Fibroblast of the conjunctiva (primary cell): Measurements from ENCODE around the gene YLPM1.
"Not testable (repeated sequence)": the region's sequence is repeated elsewhere in the genome, so short reads cannot be mapped to it uniquely, and the experiment has no call there.

Source experiments
- DNase-seq: peaks from one replicate; pipeline ENCODE4 v3.0.0-alpha.2; 2010; ENCODE audit warnings: low read depth

The YLPM1 gene, protein sequence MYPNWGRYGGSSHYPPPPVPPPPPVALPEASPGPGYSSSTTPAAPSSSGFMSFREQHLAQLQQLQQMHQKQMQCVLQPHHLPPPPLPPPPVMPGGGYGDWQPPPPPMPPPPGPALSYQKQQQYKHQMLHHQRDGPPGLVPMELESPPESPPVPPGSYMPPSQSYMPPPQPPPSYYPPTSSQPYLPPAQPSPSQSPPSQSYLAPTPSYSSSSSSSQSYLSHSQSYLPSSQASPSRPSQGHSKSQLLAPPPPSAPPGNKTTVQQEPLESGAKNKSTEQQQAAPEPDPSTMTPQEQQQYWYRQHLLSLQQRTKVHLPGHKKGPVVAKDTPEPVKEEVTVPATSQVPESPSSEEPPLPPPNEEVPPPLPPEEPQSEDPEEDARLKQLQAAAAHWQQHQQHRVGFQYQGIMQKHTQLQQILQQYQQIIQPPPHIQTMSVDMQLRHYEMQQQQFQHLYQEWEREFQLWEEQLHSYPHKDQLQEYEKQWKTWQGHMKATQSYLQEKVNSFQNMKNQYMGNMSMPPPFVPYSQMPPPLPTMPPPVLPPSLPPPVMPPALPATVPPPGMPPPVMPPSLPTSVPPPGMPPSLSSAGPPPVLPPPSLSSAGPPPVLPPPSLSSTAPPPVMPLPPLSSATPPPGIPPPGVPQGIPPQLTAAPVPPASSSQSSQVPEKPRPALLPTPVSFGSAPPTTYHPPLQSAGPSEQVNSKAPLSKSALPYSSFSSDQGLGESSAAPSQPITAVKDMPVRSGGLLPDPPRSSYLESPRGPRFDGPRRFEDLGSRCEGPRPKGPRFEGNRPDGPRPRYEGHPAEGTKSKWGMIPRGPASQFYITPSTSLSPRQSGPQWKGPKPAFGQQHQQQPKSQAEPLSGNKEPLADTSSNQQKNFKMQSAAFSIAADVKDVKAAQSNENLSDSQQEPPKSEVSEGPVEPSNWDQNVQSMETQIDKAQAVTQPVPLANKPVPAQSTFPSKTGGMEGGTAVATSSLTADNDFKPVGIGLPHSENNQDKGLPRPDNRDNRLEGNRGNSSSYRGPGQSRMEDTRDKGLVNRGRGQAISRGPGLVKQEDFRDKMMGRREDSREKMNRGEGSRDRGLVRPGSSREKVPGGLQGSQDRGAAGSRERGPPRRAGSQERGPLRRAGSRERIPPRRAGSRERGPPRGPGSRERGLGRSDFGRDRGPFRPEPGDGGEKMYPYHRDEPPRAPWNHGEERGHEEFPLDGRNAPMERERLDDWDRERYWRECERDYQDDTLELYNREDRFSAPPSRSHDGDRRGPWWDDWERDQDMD (N-terminal part only)

DNA sequence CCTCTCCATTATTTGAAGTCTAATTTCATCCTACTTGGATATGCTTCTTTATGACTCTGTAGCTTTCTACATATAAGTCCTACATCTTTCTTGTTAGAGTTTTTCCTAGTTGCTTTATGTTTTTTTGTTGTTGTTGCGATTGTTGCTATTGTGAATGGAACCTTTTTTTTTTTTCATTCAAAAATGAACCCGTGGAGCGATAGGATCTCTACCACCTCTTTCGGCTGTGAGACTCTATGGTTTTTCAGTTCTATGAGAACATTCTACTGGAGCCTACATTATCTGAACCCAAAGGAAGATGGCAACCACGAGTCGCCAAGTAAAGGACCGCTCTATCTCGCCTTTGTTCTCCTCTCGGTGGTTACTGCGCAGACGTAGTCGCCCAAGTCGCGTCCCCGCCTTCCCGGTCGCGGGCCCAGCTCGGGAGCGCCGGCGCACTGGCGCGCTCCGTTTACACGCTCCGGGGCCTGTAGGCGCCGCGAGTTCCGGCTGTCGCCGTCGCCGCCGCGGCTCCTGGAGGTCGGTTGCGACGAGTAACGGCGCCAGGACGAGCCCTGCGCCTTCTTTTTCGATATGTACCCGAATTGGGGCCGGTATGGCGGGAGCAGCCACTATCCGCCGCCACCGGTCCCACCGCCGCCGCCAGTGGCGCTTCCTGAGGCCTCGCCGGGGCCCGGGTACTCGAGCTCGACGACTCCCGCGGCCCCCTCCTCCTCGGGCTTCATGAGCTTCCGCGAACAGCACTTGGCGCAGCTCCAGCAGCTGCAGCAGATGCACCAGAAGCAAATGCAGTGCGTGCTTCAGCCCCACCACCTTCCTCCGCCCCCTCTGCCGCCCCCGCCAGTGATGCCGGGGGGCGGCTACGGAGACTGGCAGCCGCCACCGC is at the start of gene YLPM1:
TSS of gene YLPM1 (plus strand) at position 400 of the 886 bp plus-strand sequence. CDS start at position 574, 174 bp downstream.
- peak; percentile 97 for DNase-seq

DNA sequence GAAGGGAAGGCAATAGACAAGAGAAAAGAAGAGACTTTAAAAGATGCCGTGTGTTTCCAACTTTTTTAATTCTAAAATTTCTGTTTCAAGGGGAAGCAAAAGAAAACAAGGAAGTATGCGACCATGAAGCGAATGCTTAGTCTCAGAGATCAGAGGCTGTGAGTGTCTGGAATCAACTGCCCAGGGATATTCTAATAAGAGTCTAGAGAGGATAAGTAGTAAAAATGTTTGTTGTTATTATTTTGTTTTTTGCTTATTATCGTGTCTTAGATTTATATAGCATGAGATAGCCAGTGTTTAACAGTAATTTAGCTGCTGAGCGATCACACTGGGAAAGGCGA is 49.8 kb upstream of the YLPM1 start:
- no peak for DNase-seq

GRCh38 chr14:74720526-74720925 is 42.6 kb upstream of the YLPM1 start:
- no peak for DNase-seq

DNA sequence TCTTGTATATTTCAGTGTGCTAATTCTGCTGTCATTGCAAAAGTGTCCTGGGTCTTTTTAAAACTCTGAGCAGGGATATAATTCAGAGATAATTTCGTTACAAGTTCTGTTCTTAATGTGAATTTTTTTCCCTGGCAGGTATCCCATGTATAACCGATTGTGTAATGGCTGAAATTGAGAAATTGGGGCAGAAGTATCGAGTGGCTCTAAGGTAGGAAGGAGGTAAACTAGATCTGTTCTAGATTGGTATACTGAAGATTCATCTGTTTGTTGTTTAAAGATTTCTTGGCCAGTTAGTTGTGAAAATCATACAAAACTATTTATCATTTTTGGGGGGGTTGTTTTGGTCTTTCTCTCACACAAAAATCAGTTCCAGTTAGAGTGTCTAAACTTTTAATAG is 40.0 kb upstream of the YLPM1 start:
- DNase-seq = no peak

- DNase-seq = no peak
Observed at GRCh38 chr14:74732387-74732786, 30.7 kb upstream of the YLPM1 start.

DNA sequence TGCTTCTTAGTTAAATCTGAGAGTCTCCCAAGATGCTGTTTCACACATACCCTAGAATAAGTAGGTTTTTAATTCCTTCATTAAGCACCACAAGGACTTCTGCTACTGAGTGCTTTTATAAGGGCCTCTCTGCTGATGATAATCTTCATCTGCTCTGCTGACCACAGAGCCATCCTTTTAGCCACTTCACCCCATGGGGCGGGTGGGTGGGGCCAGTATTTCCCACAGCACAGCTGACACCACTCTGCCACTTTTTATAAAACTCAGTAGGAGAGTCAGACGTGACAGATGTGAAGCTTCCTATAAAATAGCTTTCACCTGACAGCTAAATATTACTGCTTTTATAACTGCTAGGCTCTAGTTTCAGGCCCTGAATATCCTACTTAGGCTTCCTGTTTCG is 29.9 kb upstream of the YLPM1 start:
- DNase-seq = no peak

GRCh38 chr14:74735125-74735524 is 28.0 kb upstream of the YLPM1 start:
- no peak for DNase-seq

GRCh38 chr14:74737753-74738325 is 25.3 kb upstream of the YLPM1 start:
- DNase-seq = no peak

DNA sequence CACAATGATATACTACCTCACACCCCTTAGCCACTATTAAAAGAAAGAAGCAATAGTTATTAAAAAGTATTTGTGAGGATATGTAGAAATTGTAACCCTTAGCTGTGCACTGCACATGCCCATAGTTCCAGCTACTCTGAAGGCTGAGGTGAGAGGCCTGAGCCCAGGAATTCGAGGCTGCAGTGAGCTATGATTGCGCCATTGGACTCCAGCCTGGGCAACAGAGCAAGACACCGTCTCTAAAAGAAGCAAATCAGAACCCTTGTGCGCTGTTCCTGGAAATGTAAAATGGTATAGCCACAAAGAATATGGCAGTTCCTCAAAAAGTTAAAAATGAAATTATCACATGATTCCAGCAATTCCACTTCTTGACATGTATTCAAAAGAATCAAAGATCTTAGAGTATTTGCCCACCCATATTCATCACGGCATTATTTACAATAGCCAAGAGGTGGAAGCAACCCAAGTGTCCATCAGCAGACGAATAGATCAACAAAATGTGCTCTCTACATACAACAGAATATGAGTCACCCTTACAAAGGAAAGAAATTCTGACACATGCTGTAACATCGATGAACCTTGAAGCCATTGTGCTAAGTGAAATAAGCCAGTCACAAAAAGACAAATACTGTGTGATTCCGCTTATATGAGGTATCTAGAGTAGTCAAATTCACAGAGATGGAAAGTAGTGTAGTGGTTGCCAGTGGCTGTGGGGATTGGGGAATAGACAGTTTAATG is 23.7 kb upstream of the YLPM1 start:
- no peak for DNase-seq

- DNase-seq = no peak
Observed at GRCh38 chr14:74747237-74747636, 15.9 kb upstream of the YLPM1 start.

DNA sequence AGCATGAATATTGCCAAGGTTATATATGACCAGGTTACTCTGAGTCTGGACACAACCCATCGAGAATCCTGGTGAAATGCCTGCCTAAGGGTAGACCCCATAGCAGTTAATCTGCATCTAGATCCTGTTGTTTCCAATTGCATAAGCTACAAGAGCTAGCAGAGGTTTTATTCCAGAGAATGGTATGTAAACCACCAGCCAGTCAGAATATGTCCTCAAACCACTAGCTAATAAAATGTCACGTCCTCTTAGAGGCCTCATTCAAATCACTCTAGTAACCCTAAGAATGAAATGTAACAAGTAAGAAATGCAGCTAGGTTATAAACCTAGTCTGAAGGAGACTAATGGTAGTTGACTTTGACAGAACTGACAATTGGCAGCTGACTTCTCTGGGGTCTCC is 9.0 kb upstream of the YLPM1 start:
- DNase-seq = no peak

DNA sequence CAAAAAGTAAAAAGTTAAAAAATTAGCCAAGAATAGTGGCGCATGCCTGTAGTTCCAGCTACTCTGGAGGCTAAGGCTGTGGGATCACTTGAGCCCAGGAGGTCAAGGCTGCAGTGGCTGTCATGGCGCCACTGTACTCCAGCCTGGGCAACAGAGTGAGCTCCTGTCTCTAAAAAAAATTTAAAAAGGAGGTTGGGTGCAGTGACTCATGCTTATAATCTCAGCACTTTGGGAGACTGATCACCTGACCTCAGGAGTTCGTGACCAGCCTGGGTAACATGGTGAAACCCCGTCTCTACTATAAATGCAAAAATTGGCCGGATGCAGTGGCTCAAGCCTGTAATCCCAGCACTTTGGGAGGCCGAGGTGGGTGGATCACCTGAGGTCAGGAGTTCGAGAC is 8.2 kb upstream of the YLPM1 start:
- DNase-seq = no peak

- DNase-seq = no peak
Observed at GRCh38 chr14:74756326-74756725, 6.8 kb upstream of the YLPM1 start.

DNA sequence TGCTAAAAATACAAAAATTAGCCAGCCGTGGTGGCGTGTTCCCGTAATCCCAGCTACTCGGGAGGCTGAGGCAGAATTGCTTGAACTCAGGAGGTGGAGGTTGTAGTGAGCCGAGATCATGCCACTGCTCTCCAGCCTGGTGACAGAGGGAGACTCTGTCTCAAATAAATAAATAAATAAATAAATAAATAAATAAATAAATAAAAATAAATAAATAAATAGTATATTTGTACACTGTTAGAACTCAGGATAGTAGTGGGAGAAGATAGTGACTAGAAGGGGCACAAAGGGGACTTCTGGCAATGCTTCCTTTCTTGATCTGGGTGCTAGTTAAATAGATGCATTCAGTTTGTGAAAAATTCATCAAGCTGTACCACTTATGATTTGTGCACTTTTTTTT is 4.6 kb upstream of the YLPM1 start:
- DNase-seq = not testable (repeated sequence)

- no peak for DNase-seq
Observed at GRCh38 chr14:74763803-74764531, 851 bp downstream of the YLPM1 start.

DNA sequence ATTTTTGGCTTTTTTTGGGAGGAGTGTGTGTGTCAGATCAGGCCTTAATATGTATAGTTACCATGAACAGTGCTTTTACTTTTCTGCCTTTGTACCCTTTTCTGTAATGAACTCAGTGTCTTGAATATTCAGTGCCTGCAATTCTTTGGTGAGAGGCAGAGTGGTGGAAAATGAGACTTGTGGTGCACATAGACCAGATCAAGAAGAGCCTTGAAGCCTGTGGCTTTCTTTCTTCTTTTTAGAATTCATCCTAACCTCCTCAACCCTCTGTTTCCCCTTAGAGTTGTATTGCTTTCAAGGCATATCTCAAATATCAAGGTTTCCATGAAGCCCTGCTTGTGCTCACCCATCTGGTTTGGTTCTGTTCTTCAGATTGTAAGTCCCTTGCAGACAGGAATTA is 2.6 kb downstream of the YLPM1 start:
- DNase-seq = no peak

- DNase-seq = no peak
Observed at GRCh38 chr14:74771399-74771798, 8.3 kb downstream of the YLPM1 start.

GRCh38 chr14:74784634-74785033 is 21.5 kb downstream of the YLPM1 start:
- DNase-seq = no peak

- no peak for DNase-seq
Observed at GRCh38 chr14:74785056-74785613, 22.0 kb downstream of the YLPM1 start.
